ENCODE measurements around the gene C12orf56. TPM values are rescaled to one million over a fixed set of nuclear protein-coding genes. Genes with fewer than 3 reads are reported as not detected.

C12orf56 gene
- total and polyA plus RNA-seq, 9 donors, result not detected

GRCh38 chr12:64311877-64312276 is 78.7 kb downstream of the C12orf56 start:
- 76 to 82% (median 77%) methylated on average over 4 of the region's 4 CpGs for WGBS, 3 donors
- intact Hi-C loops (cut with DNase I), result no loop called here
- TF ChIP-seq POLR2A (IDR thresholded peaks at IDR 0.05) (no peak), EP300 (IDR thresholded peaks at IDR 0.05) (no peak)
- TF ChIP-seq, protein P1, sequence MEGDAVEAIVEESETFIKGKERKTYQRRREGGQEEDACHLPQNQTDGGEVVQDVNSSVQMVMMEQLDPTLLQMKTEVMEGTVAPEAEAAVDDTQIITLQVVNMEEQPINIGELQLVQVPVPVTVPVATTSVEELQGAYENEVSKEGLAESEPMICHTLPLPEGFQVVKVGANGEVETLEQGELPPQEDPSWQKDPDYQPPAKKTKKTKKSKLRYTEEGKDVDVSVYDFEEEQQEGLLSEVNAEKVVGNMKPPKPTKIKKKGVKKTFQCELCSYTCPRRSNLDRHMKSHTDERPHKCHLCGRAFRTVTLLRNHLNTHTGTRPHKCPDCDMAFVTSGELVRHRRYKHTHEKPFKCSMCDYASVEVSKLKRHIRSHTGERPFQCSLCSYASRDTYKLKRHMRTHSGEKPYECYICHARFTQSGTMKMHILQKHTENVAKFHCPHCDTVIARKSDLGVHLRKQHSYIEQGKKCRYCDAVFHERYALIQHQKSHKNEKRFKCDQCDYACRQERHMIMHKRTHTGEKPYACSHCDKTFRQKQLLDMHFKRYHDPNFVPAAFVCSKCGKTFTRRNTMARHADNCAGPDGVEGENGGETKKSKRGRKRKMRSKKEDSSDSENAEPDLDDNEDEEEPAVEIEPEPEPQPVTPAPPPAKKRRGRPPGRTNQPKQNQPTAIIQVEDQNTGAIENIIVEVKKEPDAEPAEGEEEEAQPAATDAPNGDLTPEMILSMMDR (IDR thresholded peaks at IDR 0.05), result no peak

GRCh38 chr12:64304571-64304970 is 86.0 kb downstream of the C12orf56 start:
- Histone ChIP-seq H3K27ac (no peak overlapping the region), H3K36me3 (no peaks in the 10 kb centered on the region), H3K4me1 (ENCODE audit: insufficient read depth) (no peaks in the 10 kb centered on the region), H3K4me3 (no peak overlapping the region), H3K9me3 (no peaks in the 10 kb centered on the region), H3K27me3 (no peaks in the 10 kb centered on the region)
- 68 to 79% (median 71%) methylated on average over 10 of the region's 10 CpGs for WGBS, 3 donors
- intact Hi-C loops (cut with DNase I), result no loop called here
- TF ChIP-seq, protein P1 (IDR thresholded peaks at IDR 0.05), result no peak
- no peak for DNase-seq

More at GRCh38 chr12:64311877-64312276, 78.7 kb downstream of the C12orf56 start:
- Histone ChIP-seq H3K27ac (no peak overlapping the region), H3K4me3 (no peak overlapping the region), H3K27me3 (no peaks in the 10 kb centered on the region), H3K9me3 (no peaks in the 10 kb centered on the region), H3K4me1 (ENCODE audit: insufficient read depth) (no peaks in the 10 kb centered on the region), H3K36me3 (no peaks in the 10 kb centered on the region)
- DNase-seq, result no peak

DNA sequence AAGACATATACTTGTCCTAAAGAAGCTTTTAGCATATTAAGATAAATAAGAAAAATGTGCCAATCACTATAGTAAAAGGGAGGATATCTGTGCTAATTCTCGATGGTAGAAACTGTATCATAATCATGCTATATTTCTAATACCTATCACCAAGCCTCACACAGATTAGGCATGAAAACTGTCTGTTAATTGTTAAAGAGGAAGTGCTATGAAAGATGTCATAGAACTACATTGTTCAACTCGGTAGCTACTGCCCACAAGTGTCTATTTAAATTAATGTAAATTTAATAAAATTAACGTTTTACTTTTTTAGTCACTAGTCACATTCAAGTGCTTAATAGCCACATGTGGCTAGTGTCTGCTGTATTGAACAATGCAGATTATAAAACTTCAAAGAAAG is 90.9 kb downstream of the C12orf56 start:
- TF ChIP-seq, protein P1 (IDR thresholded peaks at IDR 0.05), result no peak
- no peak for TF ChIP-seq POLR2A (IDR thresholded peaks at IDR 0.05)
- TF ChIP-seq EP300 (IDR thresholded peaks at IDR 0.05), result no peak
- DNase-seq, result no peak
- Histone ChIP-seq H3K27me3 (no peaks in the 10 kb centered on the region), H3K9me3 (no peaks in the 10 kb centered on the region), H3K36me3 (no peaks in the 10 kb centered on the region), H3K4me1 (ENCODE audit: insufficient read depth) (no peaks in the 10 kb centered on the region), H3K4me3 (no peak overlapping the region), H3K27ac (no peak overlapping the region)
- 72 to 77% (median 74%) methylated on average over 3 of the region's 3 CpGs for WGBS, 3 donors
- intact Hi-C loops (cut with DNase I), result no loop called here

DNA sequence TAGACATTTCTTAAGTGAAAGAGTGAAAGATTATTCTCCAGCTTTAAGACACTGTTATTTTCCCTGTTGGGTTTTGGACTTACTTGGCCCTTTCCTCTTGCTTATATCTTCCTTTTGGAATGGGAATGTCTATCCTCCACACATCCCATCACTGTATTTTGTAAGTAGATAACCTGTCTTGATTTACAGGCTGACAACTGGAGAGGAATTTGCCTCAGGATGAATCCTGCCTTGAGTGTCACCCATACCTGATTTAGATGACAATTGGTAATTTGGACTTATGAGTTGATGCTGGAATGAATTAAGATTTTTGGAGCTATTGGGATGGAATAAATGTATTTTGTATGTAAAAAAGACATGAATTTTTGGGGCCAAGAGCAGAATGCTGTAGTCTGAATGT is 94.3 kb downstream of the C12orf56 start:
- Histone ChIP-seq H3K4me3 (no peak overlapping the region), H3K4me1 (ENCODE audit: insufficient read depth) (no peaks in the 10 kb centered on the region), H3K9me3 (no peaks in the 10 kb centered on the region), H3K27me3 (no peaks in the 10 kb centered on the region), H3K27ac (no peak overlapping the region), H3K36me3 (no peaks in the 10 kb centered on the region)
- TF ChIP-seq, protein P1 (IDR thresholded peaks at IDR 0.05), result no peak
- no peak for TF ChIP-seq EP300 (IDR thresholded peaks at IDR 0.05)
- TF ChIP-seq POLR2A (IDR thresholded peaks at IDR 0.05), result no peak
- intact Hi-C loops (cut with DNase I), result no loop called here
- DNase-seq, result no peak
